Immature natural killer cell (primary cell): ENCODE data around the gene UGT1A3. TPM values are rescaled to one million over a fixed set of nuclear protein-coding genes. Genes with fewer than 3 reads are reported as not detected.

ENCODE experiments used
- DNase-seq, 3 donors: peaks; one replicate each; pipeline ENCODE4 v3.0.0; 2022; ENCODE audit warnings: mixed read lengths in 1 of 3
- H3K27ac Mint-ChIP-seq, 6 donors: one replicate each; pipeline ENCODE4 v1.8.0; 2020; ENCODE audit warnings: mixed read lengths in 6 of 6, mild to moderate bottlenecking in 5 of 6, inconsistent platforms in 4 of 6, moderate library complexity in 3 of 6
- H3K27me3 Mint-ChIP-seq, 3 donors: one replicate each; pipeline ENCODE4 v1.8.0; 2020 to 2021; ENCODE audit warnings: low read depth in 3 of 3, mild to moderate bottlenecking in 3 of 3, mixed read lengths in 3 of 3, moderate library complexity in 3 of 3, inconsistent platforms in 1 of 3
- H3K36me3 Mint-ChIP-seq, 3 donors: one replicate each; pipeline ENCODE4 v1.8.0; 2020; ENCODE audit warnings: mixed read lengths in 3 of 3, inconsistent platforms in 2 of 3, mild to moderate bottlenecking in 2 of 3
- H3K4me1 Mint-ChIP-seq, 2 donors: one replicate each; pipeline ENCODE4 v1.8.0; 2020; ENCODE audit warnings: inconsistent platforms in 2 of 2, mild to moderate bottlenecking in 2 of 2, mixed read lengths in 2 of 2, moderate library complexity in 1 of 2
- H3K4me3 Mint-ChIP-seq, 5 donors: one replicate each; pipeline ENCODE4 v1.8.0; 2020; ENCODE audit warnings: mild to moderate bottlenecking in 5 of 5, mixed read lengths in 5 of 5, inconsistent platforms in 3 of 5, moderate library complexity in 3 of 5
- H3K9me3 Mint-ChIP-seq, 6 donors: one replicate each; pipeline ENCODE4 v1.8.0; 2020; ENCODE audit warnings: mild to moderate bottlenecking in 6 of 6, mixed read lengths in 6 of 6, inconsistent platforms in 4 of 6, moderate library complexity in 3 of 6
- polyA plus RNA-seq, 3 donors: library from polyadenylated mRNA; unstranded; fragments of 300-500 nt; fragmentation: Illumina TruSeq; gene quantifications; one replicate each; pipeline ENCODE4 v1.2.3, GENCODE V29; 2021

Gene UGT1A3
- polyA plus RNA-seq, 3 donors from 2014 or later, result not detected

- Mint-ChIP-seq H3K4me1 (no peaks in the 10 kb centered on the region), H3K4me3 (no peak overlapping the region), H3K27me3 (peaks cover 0 to 3% (median 0%) of the 10 kb centered on the region in 3 donors)
Measured at GRCh38 chr2:233758141-233758540, 29.3 kb downstream of the UGT1A3 start.

GRCh38 chr2:233758849-233759248 lies 30.0 kb downstream of the UGT1A3 start:
- no peaks in the 10 kb centered on the region for H3K4me1 Mint-ChIP-seq
- no peak for DNase-seq
- H3K36me3 Mint-ChIP-seq, result no peaks in the 10 kb centered on the region
- H3K27ac Mint-ChIP-seq, result no peak overlapping the region
- no peak overlapping the region for H3K4me3 Mint-ChIP-seq
- H3K27me3 Mint-ChIP-seq, result peaks cover 0 to 6% (median 4%) of the 10 kb centered on the region in 3 donors
- H3K9me3 Mint-ChIP-seq, result no peaks in the 10 kb centered on the region

More at GRCh38 chr2:233758141-233758540, 29.3 kb downstream of the UGT1A3 start:
- H3K9me3 Mint-ChIP-seq, result no peaks in the 10 kb centered on the region
- no peak overlapping the region for H3K27ac Mint-ChIP-seq
- no peak for DNase-seq
- H3K36me3 Mint-ChIP-seq, result no peaks in the 10 kb centered on the region

- Mint-ChIP-seq H3K27ac (no peak within 1 kb of the TSS), H3K4me1 (no peaks in the 10 kb centered on the region), H3K9me3 (no peaks in the 10 kb centered on the region), H3K4me3 (no peak within 1 kb of the TSS), H3K36me3 (no peaks in the 10 kb centered on the region), H3K27me3 (peaks cover 0 to 6% (median 4%) of the 10 kb centered on the region in 3 donors)
- no peak for DNase-seq
Measured at GRCh38 chr2:233760043-233760442, 31.2 kb downstream of the UGT1A3 start, which contains the start of gene UGT1A1. TSS of gene UGT1A1 (plus strand) at chr2:233760270. CDS start at chr2:233760288, 18 bp downstream.

GRCh38 chr2:233761040-233761769 lies 32.4 kb downstream of the UGT1A3 start:
- DNase-seq, result no peak
- H3K27me3 Mint-ChIP-seq, result peaks cover 0 to 6% (median 4%) of the 10 kb centered on the region in 3 donors
- no peaks in the 10 kb centered on the region for H3K9me3 Mint-ChIP-seq
- H3K36me3 Mint-ChIP-seq, result no peaks in the 10 kb centered on the region
- H3K4me3 Mint-ChIP-seq, result no peak overlapping the region
- no peaks in the 10 kb centered on the region for H3K4me1 Mint-ChIP-seq
- H3K27ac Mint-ChIP-seq, result no peak overlapping the region

- no peaks in the 10 kb centered on the region for H3K4me1 Mint-ChIP-seq
- no peak for DNase-seq
- H3K36me3 Mint-ChIP-seq, result no peaks in the 10 kb centered on the region
- peaks cover 0 to 9% (median 6%) of the 10 kb centered on the region in 3 donors for H3K27me3 Mint-ChIP-seq
- H3K9me3 Mint-ChIP-seq, result peaks cover 0 to under 1% (median 0%) of the 10 kb centered on the region in 6 donors
- no peak overlapping the region for H3K27ac Mint-ChIP-seq
- H3K4me3 Mint-ChIP-seq, result no peak overlapping the region
Measured at GRCh38 chr2:233764264-233764663, 35.4 kb downstream of the UGT1A3 start.

GRCh38 chr2:233764761-233765160 lies 35.9 kb downstream of the UGT1A3 start:
- Mint-ChIP-seq H3K9me3 (peaks cover 0 to 2% (median 0%) of the 10 kb centered on the region in 6 donors), H3K4me3 (no peak overlapping the region), H3K27me3 (peaks cover 0 to 10% (median 6%) of the 10 kb centered on the region in 3 donors), H3K36me3 (no peaks in the 10 kb centered on the region), H3K4me1 (no peaks in the 10 kb centered on the region), H3K27ac (no peak overlapping the region)
- no peak for DNase-seq

- H3K4me3 Mint-ChIP-seq, result no peak overlapping the region
- H3K36me3 Mint-ChIP-seq, result no peaks in the 10 kb centered on the region
- H3K4me1 Mint-ChIP-seq, result no peaks in the 10 kb centered on the region
- no peak for DNase-seq
- H3K27me3 Mint-ChIP-seq, result peaks cover 0 to 17% (median 3%) of the 10 kb centered on the region in 3 donors
- H3K9me3 Mint-ChIP-seq, result peaks cover 0 to 2% (median 0%) of the 10 kb centered on the region in 6 donors
- no peak overlapping the region for H3K27ac Mint-ChIP-seq
Measured at GRCh38 chr2:233766416-233766815, 37.6 kb downstream of the UGT1A3 start.

- Mint-ChIP-seq H3K27ac (no peak overlapping the region), H3K4me3 (no peak overlapping the region), H3K4me1 (no peaks in the 10 kb centered on the region), H3K9me3 (peaks cover 0 to 2% (median 0%) of the 10 kb centered on the region in 6 donors), H3K27me3 (peaks cover 0 to 17% (median 8%) of the 10 kb centered on the region in 3 donors), H3K36me3 (no peaks in the 10 kb centered on the region)
- DNase-seq, result no peak
Measured at GRCh38 chr2:233768076-233768475, 39.2 kb downstream of the UGT1A3 start.

GRCh38 chr2:233769260-233769659 lies 40.4 kb downstream of the UGT1A3 start:
- Mint-ChIP-seq H3K27ac (no peak overlapping the region), H3K27me3 (peaks cover 0 to 13% (median 6%) of the 10 kb centered on the region in 3 donors), H3K9me3 (peaks cover 0 to 2% (median 0%) of the 10 kb centered on the region in 6 donors), H3K4me1 (no peaks in the 10 kb centered on the region), H3K4me3 (no peak overlapping the region), H3K36me3 (no peaks in the 10 kb centered on the region)
- DNase-seq, result no peak

GRCh38 chr2:233772153-233772552 lies 43.3 kb downstream of the UGT1A3 start:
- peaks cover 0 to 8% (median 0%) of the 10 kb centered on the region in 6 donors for H3K9me3 Mint-ChIP-seq

GRCh38 chr2:233772583-233772982 lies 43.7 kb downstream of the UGT1A3 start:
- no peak for DNase-seq
- Mint-ChIP-seq H3K27ac (no peak overlapping the region), H3K4me3 (no peak overlapping the region), H3K36me3 (peaks cover 0 to 4% (median 0%) of the 10 kb centered on the region in 3 donors), H3K27me3 (peaks cover 0 to 12% (median 8%) of the 10 kb centered on the region in 3 donors), H3K9me3 (peaks cover 0 to 8% (median 0%) of the 10 kb centered on the region in 6 donors), H3K4me1 (no peaks in the 10 kb centered on the region)

More at GRCh38 chr2:233772153-233772552, 43.3 kb downstream of the UGT1A3 start:
- no peak for DNase-seq
- Mint-ChIP-seq H3K4me3 (no peak overlapping the region), H3K36me3 (peaks cover 0 to 4% (median 0%) of the 10 kb centered on the region in 3 donors), H3K4me1 (no peaks in the 10 kb centered on the region), H3K27me3 (peaks cover 0 to 12% (median 8%) of the 10 kb centered on the region in 3 donors), H3K27ac (no peak overlapping the region)

- Mint-ChIP-seq H3K4me3 (no peak overlapping the region), H3K27ac (no peak overlapping the region), H3K9me3 (peaks cover 0 to 8% (median 0%) of the 10 kb centered on the region in 6 donors), H3K27me3 (peaks cover 3 to 20% (median 8%) of the 10 kb centered on the region in 3 donors), H3K4me1 (no peaks in the 10 kb centered on the region), H3K36me3 (peaks cover 0 to 4% (median 0%) of the 10 kb centered on the region in 3 donors)
- no peak for DNase-seq
Measured at GRCh38 chr2:233773854-233774253, 45.0 kb downstream of the UGT1A3 start.

GRCh38 chr2:233775414-233775813 lies 46.6 kb downstream of the UGT1A3 start:
- Mint-ChIP-seq H3K27me3 (peaks cover 3 to 18% (median 9%) of the 10 kb centered on the region in 3 donors), H3K27ac (no peak overlapping the region)

GRCh38 chr2:233778030-233778429 lies 49.2 kb downstream of the UGT1A3 start, which contains the start of gene MROH2A:
TSS of gene MROH2A (plus strand) at chr2:233778330. CDS start at chr2:233779359, 1,029 bp downstream.
- no peak for DNase-seq
- no peak within 1 kb of the TSS for H3K27ac Mint-ChIP-seq
- H3K36me3 Mint-ChIP-seq, result peaks cover 0 to 4% (median 0%) of the 10 kb centered on the region in 3 donors
- H3K4me3 Mint-ChIP-seq, result no peak within 1 kb of the TSS
- peaks cover 3 to 12% (median 5%) of the 10 kb centered on the region in 3 donors for H3K27me3 Mint-ChIP-seq
- peaks cover 0 to 8% (median 0%) of the 10 kb centered on the region in 6 donors for H3K9me3 Mint-ChIP-seq
- no peaks in the 10 kb centered on the region for H3K4me1 Mint-ChIP-seq

More at GRCh38 chr2:233775414-233775813, 46.6 kb downstream of the UGT1A3 start:
- peaks cover 0 to 8% (median 0%) of the 10 kb centered on the region in 6 donors for H3K9me3 Mint-ChIP-seq
- DNase-seq, result no peak
- no peaks in the 10 kb centered on the region for H3K4me1 Mint-ChIP-seq
- H3K36me3 Mint-ChIP-seq, result peaks cover 0 to 4% (median 0%) of the 10 kb centered on the region in 3 donors
- H3K4me3 Mint-ChIP-seq, result no peak overlapping the region
